ENCODE data around the gene KCNH8.
A peak's percentile ranks its signal among the peaks of the same experiment; 100 is the strongest.

KCNH8 gene

DNA sequence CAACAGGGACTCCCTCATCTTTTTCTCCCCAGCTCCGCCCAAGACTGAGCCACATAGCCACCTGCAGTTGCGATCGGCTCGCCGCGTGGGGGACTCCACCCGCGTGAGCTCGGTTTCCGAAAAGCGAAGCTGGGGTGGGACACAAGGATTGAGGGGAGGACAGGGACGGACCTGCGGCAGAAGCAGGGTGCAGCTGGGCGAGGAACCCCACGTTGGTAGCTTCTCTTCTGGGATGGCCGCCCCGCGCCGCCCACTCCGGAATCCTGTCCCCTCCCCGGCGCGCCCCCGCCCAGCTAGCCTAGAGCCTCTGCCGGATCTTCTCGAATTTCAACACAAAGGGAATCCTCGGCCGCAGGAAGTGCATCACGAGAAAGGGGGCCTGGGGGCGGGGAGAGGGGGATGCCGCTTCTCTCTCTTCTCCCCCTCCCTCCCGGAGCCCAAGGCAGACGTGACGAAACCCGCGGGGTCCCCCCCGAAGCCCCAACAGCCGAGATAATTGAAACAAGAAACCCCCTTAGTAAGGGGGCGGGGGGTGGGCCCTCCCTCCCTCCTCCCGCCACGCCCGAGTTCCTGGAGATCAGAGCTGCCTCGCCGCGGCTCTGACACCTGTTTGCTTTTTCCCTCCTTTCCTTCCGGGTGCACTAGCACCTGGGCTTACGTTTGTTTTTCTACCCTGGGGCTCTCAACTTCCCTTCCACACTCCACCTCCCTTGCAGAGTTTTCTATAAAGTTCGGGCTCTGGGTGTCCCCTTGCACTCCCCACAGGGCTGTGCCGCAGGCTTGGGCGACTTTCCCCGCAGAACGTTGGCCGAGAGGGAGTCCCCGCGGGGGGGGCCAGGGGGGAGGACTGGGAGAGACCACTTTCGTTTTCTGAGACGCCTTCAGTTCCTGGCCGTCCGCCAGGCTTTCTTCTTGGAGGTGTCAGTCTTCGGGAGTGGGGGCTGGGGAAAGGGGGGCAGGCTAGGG is 1.3 kb upstream of the KCNH8 start (continued):
- TF ChIP-seq, protein P1, sequence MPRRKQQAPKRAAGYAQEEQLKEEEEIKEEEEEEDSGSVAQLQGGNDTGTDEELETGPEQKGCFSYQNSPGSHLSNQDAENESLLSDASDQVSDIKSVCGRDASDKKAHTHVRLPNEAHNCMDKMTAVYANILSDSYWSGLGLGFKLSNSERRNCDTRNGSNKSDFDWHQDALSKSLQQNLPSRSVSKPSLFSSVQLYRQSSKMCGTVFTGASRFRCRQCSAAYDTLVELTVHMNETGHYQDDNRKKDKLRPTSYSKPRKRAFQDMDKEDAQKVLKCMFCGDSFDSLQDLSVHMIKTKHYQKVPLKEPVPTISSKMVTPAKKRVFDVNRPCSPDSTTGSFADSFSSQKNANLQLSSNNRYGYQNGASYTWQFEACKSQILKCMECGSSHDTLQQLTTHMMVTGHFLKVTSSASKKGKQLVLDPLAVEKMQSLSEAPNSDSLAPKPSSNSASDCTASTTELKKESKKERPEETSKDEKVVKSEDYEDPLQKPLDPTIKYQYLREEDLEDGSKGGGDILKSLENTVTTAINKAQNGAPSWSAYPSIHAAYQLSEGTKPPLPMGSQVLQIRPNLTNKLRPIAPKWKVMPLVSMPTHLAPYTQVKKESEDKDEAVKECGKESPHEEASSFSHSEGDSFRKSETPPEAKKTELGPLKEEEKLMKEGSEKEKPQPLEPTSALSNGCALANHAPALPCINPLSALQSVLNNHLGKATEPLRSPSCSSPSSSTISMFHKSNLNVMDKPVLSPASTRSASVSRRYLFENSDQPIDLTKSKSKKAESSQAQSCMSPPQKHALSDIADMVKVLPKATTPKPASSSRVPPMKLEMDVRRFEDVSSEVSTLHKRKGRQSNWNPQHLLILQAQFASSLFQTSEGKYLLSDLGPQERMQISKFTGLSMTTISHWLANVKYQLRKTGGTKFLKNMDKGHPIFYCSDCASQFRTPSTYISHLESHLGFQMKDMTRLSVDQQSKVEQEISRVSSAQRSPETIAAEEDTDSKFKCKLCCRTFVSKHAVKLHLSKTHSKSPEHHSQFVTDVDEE (CRISPR knock-in tag; IDR thresholded peaks at IDR 0.05), result peak; percentile 14; the same call in 1 of the 2 replicates
- TF ChIP-seq SNAI2 (CRISPR knock-in tag; IDR thresholded peaks at IDR 0.05) (0 out of 2 replicates have a peak, but pooled peaks have one; percentile 25), ZNF565 (CRISPR knock-in tag; conservative IDR thresholded peaks at IDR 0.05; ENCODE audit: low read depth) (no peak)

DNA sequence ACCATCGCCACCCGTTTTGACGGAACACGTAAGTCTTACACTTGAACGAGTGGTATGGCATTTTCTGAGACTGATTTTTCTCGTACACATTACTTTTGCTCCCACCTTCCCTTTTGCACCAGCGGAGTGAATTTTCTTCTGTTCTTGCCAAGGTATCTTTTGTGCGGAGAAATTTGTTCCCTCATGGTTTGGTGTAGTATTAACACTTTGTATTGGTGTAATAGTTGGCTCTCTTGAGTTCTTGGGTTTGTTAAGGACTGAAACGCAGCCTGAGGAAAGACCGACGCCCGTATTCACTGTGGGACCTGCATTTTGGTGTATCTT is 420 bp downstream of the KCNH8 start:
- no peak for ATAC-seq
- TF ChIP-seq SNAI2 (CRISPR knock-in tag; IDR thresholded peaks at IDR 0.05) (no peak), BACH2 (CRISPR knock-in tag; IDR thresholded peaks at IDR 0.05; ENCODE audit: borderline replicate concordance) (no peak), OSR1 (CRISPR knock-in tag; IDR thresholded peaks at IDR 0.05) (no peak), ZNF565 (CRISPR knock-in tag; conservative IDR thresholded peaks at IDR 0.05; ENCODE audit: low read depth) (no peak), RARB (CRISPR knock-in tag; IDR thresholded peaks at IDR 0.05) (no peak), ISL1 (CRISPR knock-in tag; IDR thresholded peaks at IDR 0.05) (no peak), PPARA (CRISPR knock-in tag; IDR thresholded peaks at IDR 0.05; ENCODE audit: borderline replicate concordance) (no peak), ZFP30 (CRISPR knock-in tag; IDR thresholded peaks at IDR 0.05) (no peak), ZC3H10 (CRISPR knock-in tag; IDR thresholded peaks at IDR 0.05) (no peak), ESRRG (CRISPR knock-in tag; IDR thresholded peaks at IDR 0.05) (no peak), ZNF70 (CRISPR knock-in tag; IDR thresholded peaks at IDR 0.05) (no peak), ZFP3 (CRISPR knock-in tag; IDR thresholded peaks at IDR 0.05) (no peak), CSDC2 (CRISPR knock-in tag; IDR thresholded peaks at IDR 0.05) (no peak)
- TF ChIP-seq, protein P2, sequence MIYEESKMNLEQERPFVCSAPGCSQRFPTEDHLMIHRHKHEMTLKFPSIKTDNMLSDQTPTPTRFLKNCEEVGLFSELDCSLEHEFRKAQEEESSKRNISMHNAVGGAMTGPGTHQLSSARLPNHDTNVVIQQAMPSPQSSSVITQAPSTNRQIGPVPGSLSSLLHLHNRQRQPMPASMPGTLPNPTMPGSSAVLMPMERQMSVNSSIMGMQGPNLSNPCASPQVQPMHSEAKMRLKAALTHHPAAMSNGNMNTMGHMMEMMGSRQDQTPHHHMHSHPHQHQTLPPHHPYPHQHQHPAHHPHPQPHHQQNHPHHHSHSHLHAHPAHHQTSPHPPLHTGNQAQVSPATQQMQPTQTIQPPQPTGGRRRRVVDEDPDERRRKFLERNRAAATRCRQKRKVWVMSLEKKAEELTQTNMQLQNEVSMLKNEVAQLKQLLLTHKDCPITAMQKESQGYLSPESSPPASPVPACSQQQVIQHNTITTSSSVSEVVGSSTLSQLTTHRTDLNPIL (CRISPR knock-in tag; IDR thresholded peaks at IDR 0.05; ENCODE audit: low read depth), result no peak
- TF ChIP-seq, protein P3, sequence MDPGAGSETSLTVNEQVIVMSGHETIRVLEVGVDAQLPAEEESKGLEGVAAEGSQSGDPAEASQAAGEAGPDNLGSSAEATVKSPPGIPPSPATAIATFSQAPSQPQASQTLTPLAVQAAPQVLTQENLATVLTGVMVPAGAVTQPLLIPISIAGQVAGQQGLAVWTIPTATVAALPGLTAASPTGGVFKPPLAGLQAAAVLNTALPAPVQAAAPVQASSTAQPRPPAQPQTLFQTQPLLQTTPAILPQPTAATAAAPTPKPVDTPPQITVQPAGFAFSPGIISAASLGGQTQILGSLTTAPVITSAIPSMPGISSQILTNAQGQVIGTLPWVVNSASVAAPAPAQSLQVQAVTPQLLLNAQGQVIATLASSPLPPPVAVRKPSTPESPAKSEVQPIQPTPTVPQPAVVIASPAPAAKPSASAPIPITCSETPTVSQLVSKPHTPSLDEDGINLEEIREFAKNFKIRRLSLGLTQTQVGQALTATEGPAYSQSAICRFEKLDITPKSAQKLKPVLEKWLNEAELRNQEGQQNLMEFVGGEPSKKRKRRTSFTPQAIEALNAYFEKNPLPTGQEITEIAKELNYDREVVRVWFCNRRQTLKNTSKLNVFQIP (CRISPR knock-in tag; IDR thresholded peaks at IDR 0.05; ENCODE audit: borderline replicate concordance, low read depth), result no peak
- TF ChIP-seq, protein P4, sequence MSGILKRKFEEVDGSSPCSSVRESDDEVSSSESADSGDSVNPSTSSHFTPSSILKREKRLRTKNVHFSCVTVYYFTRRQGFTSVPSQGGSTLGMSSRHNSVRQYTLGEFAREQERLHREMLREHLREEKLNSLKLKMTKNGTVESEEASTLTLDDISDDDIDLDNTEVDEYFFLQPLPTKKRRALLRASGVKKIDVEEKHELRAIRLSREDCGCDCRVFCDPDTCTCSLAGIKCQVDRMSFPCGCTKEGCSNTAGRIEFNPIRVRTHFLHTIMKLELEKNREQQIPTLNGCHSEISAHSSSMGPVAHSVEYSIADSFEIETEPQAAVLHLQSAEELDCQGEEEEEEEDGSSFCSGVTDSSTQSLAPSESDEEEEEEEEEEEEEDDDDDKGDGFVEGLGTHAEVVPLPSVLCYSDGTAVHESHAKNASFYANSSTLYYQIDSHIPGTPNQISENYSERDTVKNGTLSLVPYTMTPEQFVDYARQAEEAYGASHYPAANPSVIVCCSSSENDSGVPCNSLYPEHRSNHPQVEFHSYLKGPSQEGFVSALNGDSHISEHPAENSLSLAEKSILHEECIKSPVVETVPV (CRISPR knock-in tag; IDR thresholded peaks at IDR 0.05), result no peak

DNA sequence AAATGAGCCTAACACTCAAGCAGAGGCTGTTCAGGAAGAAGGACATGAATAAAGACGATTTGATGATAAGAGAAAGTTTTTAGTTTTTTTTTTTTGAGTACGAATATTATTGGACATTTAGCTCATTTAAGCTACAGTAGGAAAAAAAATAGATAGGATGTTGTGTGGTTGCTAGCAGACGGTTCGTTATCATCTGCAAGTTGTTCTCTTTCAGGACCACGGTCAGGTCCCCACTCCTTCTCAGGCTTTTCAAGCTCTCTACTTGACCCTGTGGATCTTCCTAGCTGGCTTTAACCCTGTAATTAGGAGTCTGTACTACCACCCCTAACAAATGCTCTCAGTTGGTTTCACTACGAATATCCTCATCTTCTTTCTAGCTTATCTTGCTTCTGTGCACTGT is 1.1 kb downstream of the KCNH8 start:
- no peak for ATAC-seq
- TF ChIP-seq ZNF70 (CRISPR knock-in tag; IDR thresholded peaks at IDR 0.05), result no peak
- 0 out of 2 replicates have a peak, but pooled peaks have one; percentile 34 for TF ChIP-seq ISL1 (CRISPR knock-in tag; IDR thresholded peaks at IDR 0.05)
- peak; percentile 58; the same call in 1 of the 2 replicates for TF ChIP-seq SNAI2 (CRISPR knock-in tag; IDR thresholded peaks at IDR 0.05)
- TF ChIP-seq TOX (CRISPR knock-in tag; IDR thresholded peaks at IDR 0.05; ENCODE audit: borderline replicate concordance), result no peak
- TF ChIP-seq, protein P1 (CRISPR knock-in tag; IDR thresholded peaks at IDR 0.05), result no peak

Data from SK-N-SH treated with all-trans-retinoic acid at 6 μM for 48 hours (cell line).